DMS114 treated with DMSO at 0.1 percent for 48 hours (cell line): Measurements from ENCODE around the gene PBX1.

Experiments
- DNase-seq: peaks from one replicate; lab custom pipeline; 2025; ENCODE audit not compliant: unreplicated experiment; lab: John Stamatoyannopoulos, UW

Gene PBX1

DNA sequence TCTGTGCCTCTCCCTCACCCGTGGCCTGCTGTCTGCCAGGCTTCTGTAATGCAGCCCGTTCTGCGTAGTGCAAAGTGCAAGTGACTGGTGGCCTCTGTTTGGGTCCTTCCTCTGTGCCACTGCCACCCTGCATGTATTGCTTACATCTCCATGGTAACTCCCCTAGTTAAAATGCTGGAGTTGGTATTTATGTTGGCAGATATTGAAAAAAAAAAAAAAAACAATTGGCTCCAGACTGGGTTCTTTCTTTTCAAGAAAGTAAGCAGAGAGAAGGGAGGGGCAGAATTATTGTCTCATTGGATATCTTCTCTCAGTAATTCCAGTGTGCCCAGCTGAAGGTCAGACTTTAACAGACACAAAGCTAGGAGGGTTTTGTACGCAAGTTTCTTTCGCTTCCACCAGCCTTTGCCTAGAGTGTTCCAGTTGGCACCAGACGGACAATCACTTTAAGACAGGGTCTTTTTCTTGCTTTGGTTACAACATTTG, 242.3 kb downstream of the PBX1 start:
- no peak for DNase-seq

GRCh38 chr1:164801791-164802502, 243.0 kb downstream of the PBX1 start:
- DNase-seq = no peak

DNA sequence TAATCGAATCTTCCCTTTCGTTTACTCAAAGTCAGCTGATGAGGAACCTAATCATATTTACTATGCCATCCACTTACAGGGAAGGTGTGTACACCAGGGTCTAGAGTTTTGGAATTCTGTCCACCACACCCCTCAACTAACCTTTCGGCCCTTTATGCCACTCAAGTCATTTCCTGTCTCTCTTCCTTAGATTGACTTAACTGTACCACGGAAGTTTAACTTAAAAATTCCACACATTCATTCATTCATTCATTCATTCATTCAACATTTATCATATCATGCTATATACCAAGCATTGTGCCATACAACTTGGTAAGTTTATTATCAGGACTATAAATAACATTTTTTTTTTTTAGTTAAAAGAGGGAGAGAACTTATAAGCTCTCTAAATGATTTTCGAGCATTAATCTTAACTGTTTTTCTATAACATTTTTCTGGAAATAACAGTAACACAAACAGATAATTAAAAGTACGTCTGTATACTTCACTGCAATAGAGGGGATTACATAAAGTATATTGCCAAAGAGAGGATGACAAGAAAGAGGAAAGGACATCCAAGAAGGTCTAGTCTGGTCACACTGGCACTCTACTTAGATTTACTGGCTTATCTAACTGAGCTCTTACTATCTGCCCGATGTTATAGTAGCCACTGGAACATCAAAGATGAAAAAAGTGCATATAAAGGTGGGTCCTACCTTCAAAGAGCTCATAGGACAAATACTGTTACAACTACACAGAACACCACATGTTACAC, 243.7 kb downstream of the PBX1 start:
- DNase-seq = no peak

- DNase-seq = no peak
Measured at GRCh38 chr1:164803366-164803765, 244.4 kb downstream of the PBX1 start.

DNA sequence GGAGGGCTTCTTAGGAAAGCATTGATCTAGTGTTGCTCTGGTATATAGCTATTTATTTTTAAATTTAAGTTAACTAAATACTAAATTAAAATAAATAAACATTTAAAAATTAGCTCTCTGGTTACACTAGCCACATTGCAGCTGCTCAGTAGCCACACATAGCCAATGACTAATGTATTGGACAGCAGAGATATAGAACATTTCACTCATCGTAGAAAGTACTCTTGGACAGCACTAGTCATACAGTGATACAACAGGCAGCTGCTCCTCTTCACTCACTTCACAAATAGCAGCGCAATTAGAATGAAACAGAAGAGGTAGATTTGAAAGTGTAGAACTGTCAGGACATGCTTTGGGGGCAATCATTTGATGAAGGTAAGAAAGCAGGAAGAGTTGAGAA, 245.4 kb downstream of the PBX1 start:
- no peak for DNase-seq

DNA sequence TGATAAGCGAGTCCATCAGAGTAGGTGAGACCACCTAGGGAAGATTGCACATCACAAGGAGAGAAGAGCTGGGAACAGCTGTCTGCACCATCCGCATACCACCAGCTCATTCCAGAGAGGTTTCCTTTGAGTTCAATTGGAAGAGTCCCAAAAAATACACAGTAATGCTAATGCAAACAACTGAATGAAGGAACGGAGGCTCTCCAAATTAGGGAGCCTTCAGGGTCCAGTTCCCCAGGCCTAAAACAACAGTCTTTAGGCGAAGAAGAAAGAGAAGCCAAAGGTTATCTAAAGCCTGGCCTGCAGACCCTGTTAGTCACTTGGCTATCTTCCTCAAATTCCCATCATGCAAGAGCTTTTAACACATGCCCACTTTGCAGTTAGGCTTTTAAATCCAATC, 246.4 kb downstream of the PBX1 start:
- DNase-seq = no peak

DNA sequence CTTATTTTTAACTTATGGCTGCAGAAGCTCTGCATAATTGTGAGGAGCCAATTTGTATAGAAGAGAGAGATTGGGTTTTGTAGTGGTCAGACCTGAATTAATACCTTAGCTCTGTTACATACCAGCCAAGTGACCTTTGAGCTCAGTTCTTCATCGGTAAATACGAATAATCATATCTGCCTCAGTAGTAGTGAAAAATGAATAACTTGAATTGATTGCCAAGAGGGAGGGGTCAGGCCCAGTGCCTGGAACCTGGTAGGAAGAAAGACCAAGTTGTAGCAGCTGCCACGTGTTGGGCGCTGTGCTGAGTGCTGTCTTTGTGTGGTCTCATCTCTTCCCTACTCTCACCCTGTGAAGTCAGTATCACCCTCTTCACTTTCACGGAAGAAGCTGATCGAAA, 247.5 kb downstream of the PBX1 start:
- DNase-seq = no peak

DNA sequence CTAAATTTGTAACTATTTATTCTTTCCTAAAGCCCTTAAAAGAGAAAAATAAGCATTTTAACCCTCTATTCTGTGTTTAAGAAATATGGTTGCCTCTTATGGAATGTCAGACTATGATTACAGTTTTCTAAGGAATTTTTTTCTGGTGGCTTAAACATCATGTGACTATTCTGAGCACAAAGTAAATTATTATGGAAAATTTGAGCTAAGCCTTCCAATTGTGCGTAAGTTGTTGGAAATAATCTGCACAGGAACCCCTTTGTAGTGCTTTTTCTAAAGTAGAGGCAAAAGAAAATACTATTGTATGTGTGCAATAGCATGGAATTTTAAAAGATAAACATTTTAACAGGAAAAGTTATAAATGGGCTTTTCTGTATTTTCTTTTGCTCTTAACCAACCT, 254.8 kb downstream of the PBX1 start:
- DNase-seq = no peak

DNA sequence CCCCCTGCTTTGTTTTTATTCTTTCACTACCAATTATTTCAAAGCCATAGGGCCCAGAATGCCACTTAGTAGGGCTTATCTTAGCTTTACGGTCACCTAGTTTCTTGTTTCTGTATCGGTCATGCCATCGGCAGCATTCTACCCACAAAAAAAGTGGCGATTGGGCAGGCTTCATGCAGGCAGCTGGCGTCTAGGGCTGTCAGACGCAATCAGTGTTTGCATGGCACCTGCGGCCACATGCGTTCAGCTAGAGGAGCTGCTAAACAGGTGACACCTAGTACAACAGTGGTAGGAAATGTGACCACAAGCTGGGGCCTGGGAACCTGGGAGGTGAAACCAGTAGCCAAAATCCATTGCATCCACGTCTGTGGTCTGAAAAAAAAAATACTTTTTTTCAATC, 262.7 kb downstream of the PBX1 start:
- no peak for DNase-seq

- no peak for DNase-seq
Measured at GRCh38 chr1:164823486-164824279, 264.7 kb downstream of the PBX1 start.

- DNase-seq = no peak
Measured at GRCh38 chr1:164824542-164824941, 265.6 kb downstream of the PBX1 start.

GRCh38 chr1:164830628-164831027, 271.6 kb downstream of the PBX1 start:
- no peak for DNase-seq

DNA sequence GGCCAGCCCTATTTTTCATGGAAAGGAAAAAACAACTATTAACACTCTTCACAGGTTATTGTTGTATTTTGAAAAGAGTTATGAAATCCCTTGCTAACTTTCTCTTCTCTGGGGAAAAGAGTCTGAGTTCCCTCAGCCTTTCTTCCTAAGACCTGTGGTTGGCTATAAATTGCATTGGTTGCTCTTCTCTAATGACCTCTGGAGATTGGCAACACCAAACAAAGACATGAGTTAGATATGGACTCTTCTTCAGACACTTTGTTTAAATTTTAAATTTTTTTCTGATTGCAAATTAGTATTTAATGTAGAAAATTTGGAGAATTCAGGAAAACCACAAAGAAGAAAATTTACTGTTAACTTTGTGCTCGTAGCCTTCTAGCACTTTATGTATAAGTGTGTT, 275.7 kb downstream of the PBX1 start:
- DNase-seq = no peak

DNA sequence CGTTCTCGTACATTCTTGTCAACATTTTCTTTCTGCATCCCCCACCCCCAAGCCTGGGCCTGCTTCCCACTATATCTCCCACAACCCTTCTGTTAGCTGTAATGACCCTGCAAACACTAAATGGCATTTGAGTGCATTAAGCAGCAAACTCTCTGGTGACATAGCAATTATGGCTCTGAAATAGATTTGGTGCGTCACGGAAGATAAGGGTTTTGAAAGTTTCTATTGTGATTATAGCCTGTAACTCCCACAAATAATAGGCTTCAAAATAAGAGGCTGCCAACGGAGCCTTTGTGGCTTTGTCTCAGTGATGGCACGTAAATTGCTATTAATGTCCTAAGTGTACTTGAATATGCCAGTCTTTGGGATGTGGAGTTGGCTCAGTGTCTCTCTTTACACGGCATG, 277.6 kb downstream of the PBX1 start:
- no peak for DNase-seq

- no peak for DNase-seq
Measured at GRCh38 chr1:164838786-164839185, 279.8 kb downstream of the PBX1 start.

- no peak for DNase-seq
Measured at GRCh38 chr1:164840936-164841335, 282.0 kb downstream of the PBX1 start.

DNA sequence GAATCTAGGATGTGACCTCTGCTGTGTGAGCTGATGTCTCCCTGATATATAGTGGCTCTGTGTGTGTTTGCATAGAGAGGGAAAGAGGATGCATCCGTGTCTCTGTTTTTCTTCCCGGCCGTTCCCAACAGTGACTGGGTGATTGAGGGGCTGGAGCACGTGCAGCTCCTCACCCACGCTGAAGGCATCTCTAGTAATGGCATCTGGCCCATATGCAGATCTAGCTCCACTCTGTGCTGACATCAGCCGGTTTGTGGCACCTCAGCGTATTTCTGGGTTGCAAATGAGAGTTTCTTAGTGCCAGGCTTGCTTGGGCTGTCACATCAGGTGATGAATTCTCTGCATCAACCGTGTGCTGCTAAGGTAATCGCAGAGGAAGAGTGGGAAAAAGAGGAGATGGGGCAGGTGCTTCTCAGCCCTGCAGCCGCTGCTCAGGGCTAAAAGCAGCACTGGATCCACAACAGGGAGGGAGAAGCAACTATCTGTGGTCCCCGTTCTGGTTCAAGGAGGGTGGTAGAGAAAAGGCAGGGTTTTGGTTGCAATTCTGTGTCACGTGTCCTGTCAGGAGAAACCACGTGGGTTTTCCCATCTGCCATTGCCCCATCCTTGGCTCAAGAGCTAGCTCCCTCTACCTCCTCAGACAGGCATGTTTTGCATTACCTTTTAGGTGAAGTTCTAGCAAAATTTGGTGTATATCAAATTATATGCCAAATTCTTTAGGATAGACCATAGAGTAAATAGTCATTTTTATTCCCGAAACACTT, 282.9 kb downstream of the PBX1 start:
- DNase-seq = no peak

- no peak for DNase-seq
Measured at GRCh38 chr1:164842870-164843269, 283.9 kb downstream of the PBX1 start.

- DNase-seq = no peak
Measured at GRCh38 chr1:164843743-164844500, 284.9 kb downstream of the PBX1 start.
